Gastrocnemius medialis (tissue), 4 donors: ENCODE measurements around the gene ARSB. TPM values are rescaled to one million over a fixed set of nuclear protein-coding genes. Genes with fewer than 3 reads are reported as not detected.

Source experiments
- ATAC-seq, 2 donors: fragments of 150-250 bp; one replicate each; pipeline ENCODE4 v1.9.1; 2016
- DNase-seq, 2 donors: peaks; one replicate each; pipeline ENCODE4 v3.0.0-alpha.2; 2019
- H3K27ac ChIP-seq, 4 donors: fragments of 200-600 bp; sonication (generic); 1 replicate in 1 of 4; 2 replicates in 3 of 4; pipeline ENCODE4 v1.5.1; 2016 to 2018; ENCODE audit warnings: mild to moderate bottlenecking in 2 of 4, moderate library complexity in 1 of 4
- H3K27me3 ChIP-seq, 3 donors: fragments of 200-600 bp; sonication (generic) in 2 of 3; 1 replicate in 1 of 3; 2 replicates in 2 of 3; pipeline versions ENCODE4 v1.5.1 to v1.6.0; 2016 to 2019; ENCODE audit warnings: mild to moderate bottlenecking in 1 of 3, moderate library complexity in 1 of 3
- H3K36me3 ChIP-seq, 2 donors: fragments of 200-600 bp; sonication (generic) in 1 of 2; one replicate each; pipeline ENCODE4 v1.5.1; 2017 to 2018
- H3K4me1 ChIP-seq, 2 donors: fragments of 200-600 bp; sonication (generic) in 1 of 2; one replicate each; pipeline ENCODE4 v1.5.1; 2016 to 2017; ENCODE audit warnings: mild to moderate bottlenecking in 2 of 2
- H3K4me3 ChIP-seq, 4 donors: fragments of 200-600 bp; sonication (generic) in 3 of 4; 1 replicate in 1 of 4; 2 replicates in 3 of 4; pipeline ENCODE4 v1.5.1; 2016 to 2019; ENCODE audit warnings: mild to moderate bottlenecking in 2 of 4
- H3K9me3 ChIP-seq, 3 donors: fragments of 200-600 bp; sonication (generic) in 2 of 3; 1 replicate in 1 of 3; 2 replicates in 2 of 3; pipeline ENCODE4 v1.5.1; 2016 to 2019
- POLR2A ChIP-seq, 2 donors: fragments of 450-650 bp; IDR thresholded peaks; one replicate each; pipeline ENCODE4 v1.6.1; 2017; ENCODE audit warnings: antibody characterized with exemption in 2 of 2, mild to moderate bottlenecking in 2 of 2, moderate library complexity in 2 of 2
- in situ Hi-C, 4 donors: fragments of 200-750 bp; cut with MboI; loops; one replicate each; pipeline versions ENCODE4 v1.15.0 to v1.8.0; 2017; ENCODE audit warnings: low sequenced_read_pairs in 4 of 4
- intact Hi-C: fragments of 100-400 bp; cut with DNase I; formaldehyde crosslinking; loops from one replicate; pipeline ENCODE4 v1.15.1; 2023; ENCODE audit warnings: low total_unique reads
- total RNA-seq, 4 donors: library from RNA; depleted of rRNA; stranded (reverse); fragments of >200 nt; gene quantifications; one replicate each; pipeline versions ENCODE4 v1.1.0 to v1.2.3, GENCODE V29; 2016
- TF ChIP-seq, protein P1 (sequence below), 5 experiments: fragments of 450-650 bp in 3 of 5; fragments of 200-600 bp in 2 of 5; sonication (generic) in 2 of 5; IDR thresholded peaks in 4 of 5; conservative IDR thresholded peaks in 1 of 5; 1 replicate in 4 of 5; 2 replicates in 1 of 5; pipeline ENCODE4 v1.5.1; 2016 to 2019; ENCODE audit warnings: antibody characterized with exemption in 5 of 5, mild to moderate bottlenecking in 3 of 5, moderate library complexity in 3 of 5

Gene ARSB
- total RNA-seq, 4 donors from 2014 or later = 3.2 to 8.3 (median 5.1) TPM

DNA sequence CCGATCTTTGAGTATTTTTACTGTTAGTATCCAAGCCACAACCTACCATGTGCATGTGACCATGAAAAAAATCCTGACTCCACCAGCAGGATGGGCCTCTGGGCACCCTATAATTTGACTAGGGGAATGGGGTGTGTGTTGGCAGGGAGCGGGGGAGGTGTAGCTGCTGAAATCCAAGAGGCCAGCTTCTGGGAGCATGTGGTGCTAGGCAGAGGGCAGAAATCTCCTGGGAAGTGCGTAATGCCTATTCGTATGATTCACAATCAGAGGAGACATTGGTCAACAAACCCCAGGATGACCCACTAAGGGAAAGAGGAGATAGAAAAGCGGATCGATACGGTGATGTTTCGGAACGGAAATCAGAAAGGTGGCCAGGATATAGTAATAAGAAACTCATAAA is 149.9 kb downstream of the ARSB start:
- DNase-seq (no peak), ATAC-seq (no peak)
- Histone ChIP-seq H3K36me3 (no peaks in the 10 kb centered on the region), H3K9me3 (no peaks in the 10 kb centered on the region), H3K4me1 (peaks cover 0 to 4% of the 10 kb centered on the region in 2 donors), H3K27me3 (no peaks in the 10 kb centered on the region), H3K27ac (no peak overlapping the region), H3K4me3 (no peak overlapping the region)
- in situ Hi-C loops (no loop called here), intact Hi-C loops (no loop called here)
- TF ChIP-seq, protein P1, sequence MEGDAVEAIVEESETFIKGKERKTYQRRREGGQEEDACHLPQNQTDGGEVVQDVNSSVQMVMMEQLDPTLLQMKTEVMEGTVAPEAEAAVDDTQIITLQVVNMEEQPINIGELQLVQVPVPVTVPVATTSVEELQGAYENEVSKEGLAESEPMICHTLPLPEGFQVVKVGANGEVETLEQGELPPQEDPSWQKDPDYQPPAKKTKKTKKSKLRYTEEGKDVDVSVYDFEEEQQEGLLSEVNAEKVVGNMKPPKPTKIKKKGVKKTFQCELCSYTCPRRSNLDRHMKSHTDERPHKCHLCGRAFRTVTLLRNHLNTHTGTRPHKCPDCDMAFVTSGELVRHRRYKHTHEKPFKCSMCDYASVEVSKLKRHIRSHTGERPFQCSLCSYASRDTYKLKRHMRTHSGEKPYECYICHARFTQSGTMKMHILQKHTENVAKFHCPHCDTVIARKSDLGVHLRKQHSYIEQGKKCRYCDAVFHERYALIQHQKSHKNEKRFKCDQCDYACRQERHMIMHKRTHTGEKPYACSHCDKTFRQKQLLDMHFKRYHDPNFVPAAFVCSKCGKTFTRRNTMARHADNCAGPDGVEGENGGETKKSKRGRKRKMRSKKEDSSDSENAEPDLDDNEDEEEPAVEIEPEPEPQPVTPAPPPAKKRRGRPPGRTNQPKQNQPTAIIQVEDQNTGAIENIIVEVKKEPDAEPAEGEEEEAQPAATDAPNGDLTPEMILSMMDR (IDR thresholded peaks at IDR 0.05 in 4 of 5, conservative IDR thresholded peaks at IDR 0.05 in 1 of 5) = no peak
- TF ChIP-seq POLR2A (IDR thresholded peaks at IDR 0.05) = no peak

DNA sequence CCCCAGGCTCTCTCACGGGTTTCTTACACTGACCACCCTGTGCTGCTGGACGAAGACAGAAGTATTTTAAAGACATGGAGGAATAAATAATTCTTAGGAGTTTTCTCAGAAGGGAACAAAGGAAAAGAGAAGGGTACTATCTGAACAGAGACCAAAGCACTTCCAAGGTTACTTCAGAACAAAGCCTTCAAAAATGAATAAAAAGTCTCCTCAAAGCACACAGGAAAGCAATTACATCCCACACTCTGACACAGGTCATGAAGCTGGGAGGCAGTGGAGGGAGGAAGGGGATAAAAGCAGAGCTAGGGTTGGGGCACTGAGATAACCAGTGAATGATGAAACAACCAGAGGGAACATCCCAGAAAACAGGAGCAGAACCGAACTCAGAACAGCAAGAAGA is 151.8 kb downstream of the ARSB start:
- in situ Hi-C loops = no loop called here

DNA sequence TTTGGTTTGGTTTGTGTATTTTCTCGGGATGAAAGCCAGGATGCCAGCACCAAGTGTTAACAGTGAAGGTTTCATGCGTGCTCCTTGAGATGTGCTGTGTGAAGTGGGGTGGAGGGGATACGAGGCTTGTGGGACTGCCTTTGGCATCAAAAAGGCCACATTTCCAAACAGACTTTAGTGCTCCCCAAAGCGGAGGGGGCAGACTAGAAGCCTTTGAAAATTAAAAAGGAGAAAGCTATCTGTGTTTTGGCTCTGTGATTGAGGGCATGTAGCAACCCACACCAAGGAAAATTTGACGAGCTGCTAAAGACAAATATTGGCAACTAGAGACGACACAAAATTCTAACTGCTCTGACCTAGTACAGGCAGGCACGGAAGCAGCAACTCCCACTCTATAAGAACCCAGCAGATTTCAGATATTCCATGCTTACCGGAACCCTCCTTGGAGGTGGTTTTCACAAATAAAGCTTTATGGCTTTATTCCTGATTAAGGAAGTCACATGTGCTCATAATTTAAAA is 154.5 kb downstream of the ARSB start:
- Histone ChIP-seq H3K4me1 (peaks cover 0 to 4% of the 10 kb centered on the region in 2 donors), H3K4me3 (no peak overlapping the region), H3K27ac (peak overlapping the region in 1 of 4 donors; percentile 10), H3K36me3 (no peaks in the 10 kb centered on the region), H3K27me3 (no peaks in the 10 kb centered on the region), H3K9me3 (no peaks in the 10 kb centered on the region)
- in situ Hi-C loops = no loop called here
- TF ChIP-seq POLR2A (IDR thresholded peaks at IDR 0.05) = no peak
- TF ChIP-seq, protein P1 (IDR thresholded peaks at IDR 0.05 in 4 of 5, conservative IDR thresholded peaks at IDR 0.05 in 1 of 5) = no peak
- intact Hi-C loops = no loop called here
- DNase-seq (no peak), ATAC-seq (peak in 1 of 2 donors; percentile 33)

More for the DNA sequence above, 151.8 kb downstream of the ARSB start:
- Histone ChIP-seq H3K4me3 (no peak overlapping the region), H3K36me3 (no peaks in the 10 kb centered on the region), H3K27ac (no peak overlapping the region), H3K4me1 (peaks cover 0 to 4% of the 10 kb centered on the region in 2 donors), H3K27me3 (no peaks in the 10 kb centered on the region), H3K9me3 (no peaks in the 10 kb centered on the region)
- ATAC-seq (no peak), DNase-seq (no peak)
- no peak for TF ChIP-seq POLR2A (IDR thresholded peaks at IDR 0.05)
- TF ChIP-seq, protein P1 (IDR thresholded peaks at IDR 0.05 in 4 of 5, conservative IDR thresholded peaks at IDR 0.05 in 1 of 5) = no peak
- intact Hi-C loops = no loop called here

DNA sequence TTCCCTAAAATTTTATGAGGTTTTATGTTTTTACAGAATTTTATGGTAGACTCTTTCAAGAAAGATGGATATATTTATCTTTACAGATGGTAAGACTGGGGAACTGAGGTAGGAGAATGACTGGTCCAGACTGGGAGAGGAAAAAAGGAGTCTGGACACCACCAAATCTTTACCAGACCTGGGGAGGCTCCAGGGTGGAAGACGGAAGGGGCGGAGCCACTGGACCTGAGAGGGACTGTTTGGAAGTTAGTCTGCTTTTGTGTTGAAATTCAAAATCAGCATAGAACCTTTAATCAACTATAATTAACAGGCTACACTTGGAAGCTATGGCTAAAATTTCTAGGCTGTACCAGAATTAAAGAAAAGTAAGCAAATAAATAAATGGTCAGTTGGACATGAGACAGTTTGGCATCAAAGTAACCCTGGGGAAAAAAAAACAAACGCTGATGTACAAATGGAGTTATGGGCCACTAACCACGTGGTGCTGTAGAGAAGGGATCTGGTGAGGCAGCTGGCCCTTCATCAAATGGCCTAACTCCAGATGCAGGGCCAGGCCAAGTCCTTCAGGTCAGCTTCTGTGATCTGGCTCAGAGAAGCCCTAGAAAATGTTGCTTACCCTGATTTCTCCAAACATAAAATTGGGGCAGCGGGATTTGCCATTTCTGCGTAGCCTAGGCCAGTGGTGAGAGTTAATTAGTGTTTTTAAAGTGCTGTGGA is 155.1 kb downstream of the ARSB start:
- Histone ChIP-seq H3K36me3 (no peaks in the 10 kb centered on the region), H3K9me3 (no peaks in the 10 kb centered on the region), H3K27ac (peak overlapping the region in 1 of 4 donors; percentile 10), H3K27me3 (no peaks in the 10 kb centered on the region), H3K4me3 (no peak overlapping the region), H3K4me1 (peaks cover 0 to 4% of the 10 kb centered on the region in 2 donors)
- peak in 1 of 2 donors; percentile 57 for DNase-seq
- in situ Hi-C loops (no loop called here), intact Hi-C loops (no loop called here)
- peak; percentile 62 to 69 for ATAC-seq
- TF ChIP-seq, protein P1 (IDR thresholded peaks at IDR 0.05 in 4 of 5, conservative IDR thresholded peaks at IDR 0.05 in 1 of 5) = no peak
- TF ChIP-seq POLR2A (IDR thresholded peaks at IDR 0.05) = no peak
